Measurements from ENCODE around the gene SCP2. TPM values are rescaled to one million over a fixed set of nuclear protein-coding genes. Genes with fewer than 3 reads are reported as not detected.

SCP2 gene
- total RNA-seq, 1 donor from 2014 or later, result 61.9 TPM

DNA sequence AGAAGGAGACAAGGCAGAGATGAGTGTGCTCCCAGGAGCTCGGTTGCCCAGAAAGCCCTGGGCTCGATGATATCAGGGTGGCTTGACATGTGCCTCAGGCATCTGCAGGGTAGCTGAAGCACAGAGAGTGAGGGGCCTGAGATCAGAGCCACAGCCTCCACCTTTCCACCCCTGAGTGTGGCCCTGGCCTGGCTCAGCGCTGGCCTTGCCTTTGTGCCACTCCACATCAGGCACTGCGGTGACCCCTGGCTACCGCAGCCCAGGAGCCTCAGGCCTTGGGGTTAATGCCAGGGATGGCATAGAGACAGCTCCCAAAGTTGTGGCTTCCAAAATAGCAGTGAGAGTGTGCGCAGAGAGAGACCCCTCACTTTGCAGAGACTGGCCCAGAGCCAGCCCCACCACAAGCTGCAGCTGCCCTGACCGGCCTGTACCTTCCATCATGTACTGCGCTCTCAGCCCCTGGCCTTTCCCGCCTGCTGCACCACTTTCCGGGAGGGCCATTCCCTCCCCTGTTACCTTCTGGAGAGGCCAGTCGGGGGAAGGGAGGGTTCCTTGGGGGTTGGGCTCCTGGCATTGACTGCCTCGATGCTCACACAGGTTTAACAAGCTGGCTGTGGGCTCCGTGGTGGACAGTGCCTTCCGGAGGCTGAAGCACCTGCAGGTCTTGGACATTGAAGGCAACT lies 154.4 kb downstream of the SCP2 start:
- Histone ChIP-seq H3K27me3 (no peaks in the 10 kb centered on the region), H3K9me3 (no peaks in the 10 kb centered on the region), H3K36me3 (peaks cover 0 to 14% of the 10 kb centered on the region in 2 donors), H3K4me3 (no peak overlapping the region), H3K27ac (no peak overlapping the region), H3K4me1 (no peaks in the 10 kb centered on the region)
- TF ChIP-seq POLR2AphosphoS5 (IDR thresholded peaks at IDR 0.05; ENCODE audit: insufficient read depth in 1 of 2, low read depth in 1 of 2), result no peak
- TF ChIP-seq POLR2A (IDR thresholded peaks at IDR 0.05), result no peak
- TF ChIP-seq, protein P1, sequence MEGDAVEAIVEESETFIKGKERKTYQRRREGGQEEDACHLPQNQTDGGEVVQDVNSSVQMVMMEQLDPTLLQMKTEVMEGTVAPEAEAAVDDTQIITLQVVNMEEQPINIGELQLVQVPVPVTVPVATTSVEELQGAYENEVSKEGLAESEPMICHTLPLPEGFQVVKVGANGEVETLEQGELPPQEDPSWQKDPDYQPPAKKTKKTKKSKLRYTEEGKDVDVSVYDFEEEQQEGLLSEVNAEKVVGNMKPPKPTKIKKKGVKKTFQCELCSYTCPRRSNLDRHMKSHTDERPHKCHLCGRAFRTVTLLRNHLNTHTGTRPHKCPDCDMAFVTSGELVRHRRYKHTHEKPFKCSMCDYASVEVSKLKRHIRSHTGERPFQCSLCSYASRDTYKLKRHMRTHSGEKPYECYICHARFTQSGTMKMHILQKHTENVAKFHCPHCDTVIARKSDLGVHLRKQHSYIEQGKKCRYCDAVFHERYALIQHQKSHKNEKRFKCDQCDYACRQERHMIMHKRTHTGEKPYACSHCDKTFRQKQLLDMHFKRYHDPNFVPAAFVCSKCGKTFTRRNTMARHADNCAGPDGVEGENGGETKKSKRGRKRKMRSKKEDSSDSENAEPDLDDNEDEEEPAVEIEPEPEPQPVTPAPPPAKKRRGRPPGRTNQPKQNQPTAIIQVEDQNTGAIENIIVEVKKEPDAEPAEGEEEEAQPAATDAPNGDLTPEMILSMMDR (IDR thresholded peaks at IDR 0.05), result no peak
- intact Hi-C loops (cut with DNase I), result no loop called here
- no peak for DNase-seq (ENCODE audit: extremely low spot score in 2 of 2)

DNA sequence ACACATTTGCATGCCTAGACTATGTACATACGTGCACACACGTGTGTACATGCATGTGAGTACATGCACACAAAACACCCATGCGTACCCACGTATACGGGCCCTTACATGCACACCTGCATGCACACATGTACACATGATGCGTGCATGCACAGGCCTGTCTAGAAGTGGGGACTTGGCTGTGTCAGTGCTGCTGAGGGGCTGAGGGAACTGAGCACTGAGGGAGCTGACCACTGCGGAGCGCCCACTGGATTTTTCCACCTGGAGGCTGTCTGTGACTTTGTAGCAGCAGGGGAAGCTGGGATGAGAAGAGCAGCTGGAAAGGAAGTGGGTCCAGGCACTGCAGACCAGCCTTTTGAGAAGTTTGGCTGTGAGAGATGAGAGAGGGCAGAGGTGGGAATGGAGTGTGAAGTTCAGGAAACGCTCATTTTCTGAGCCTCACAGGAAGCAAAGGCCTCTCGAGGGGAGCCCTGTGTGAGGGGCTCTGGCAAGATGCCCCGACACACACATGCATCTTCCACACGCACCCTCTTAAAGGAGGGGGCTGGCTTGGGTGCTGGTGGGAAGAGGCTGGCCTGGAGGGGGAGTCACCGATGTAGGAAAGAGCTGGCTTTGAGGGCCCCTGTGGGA lies 155.9 kb downstream of the SCP2 start:
- TF ChIP-seq POLR2AphosphoS5 (IDR thresholded peaks at IDR 0.05; ENCODE audit: insufficient read depth in 1 of 2, low read depth in 1 of 2), result no peak
- TF ChIP-seq, protein P1 (IDR thresholded peaks at IDR 0.05), result no peak
- TF ChIP-seq POLR2A (IDR thresholded peaks at IDR 0.05), result no peak
- intact Hi-C loops (cut with DNase I), result no loop called here
- H3K4me3 ChIP-seq, result no peak overlapping the region
- H3K4me1 ChIP-seq, result no peaks in the 10 kb centered on the region
- no peaks in the 10 kb centered on the region for H3K9me3 ChIP-seq
- no peak overlapping the region for H3K27ac ChIP-seq
- H3K36me3 ChIP-seq, result peaks cover 0 to 14% of the 10 kb centered on the region in 2 donors
- no peaks in the 10 kb centered on the region for H3K27me3 ChIP-seq
- DNase-seq (ENCODE audit: extremely low spot score in 2 of 2), result no peak

DNA sequence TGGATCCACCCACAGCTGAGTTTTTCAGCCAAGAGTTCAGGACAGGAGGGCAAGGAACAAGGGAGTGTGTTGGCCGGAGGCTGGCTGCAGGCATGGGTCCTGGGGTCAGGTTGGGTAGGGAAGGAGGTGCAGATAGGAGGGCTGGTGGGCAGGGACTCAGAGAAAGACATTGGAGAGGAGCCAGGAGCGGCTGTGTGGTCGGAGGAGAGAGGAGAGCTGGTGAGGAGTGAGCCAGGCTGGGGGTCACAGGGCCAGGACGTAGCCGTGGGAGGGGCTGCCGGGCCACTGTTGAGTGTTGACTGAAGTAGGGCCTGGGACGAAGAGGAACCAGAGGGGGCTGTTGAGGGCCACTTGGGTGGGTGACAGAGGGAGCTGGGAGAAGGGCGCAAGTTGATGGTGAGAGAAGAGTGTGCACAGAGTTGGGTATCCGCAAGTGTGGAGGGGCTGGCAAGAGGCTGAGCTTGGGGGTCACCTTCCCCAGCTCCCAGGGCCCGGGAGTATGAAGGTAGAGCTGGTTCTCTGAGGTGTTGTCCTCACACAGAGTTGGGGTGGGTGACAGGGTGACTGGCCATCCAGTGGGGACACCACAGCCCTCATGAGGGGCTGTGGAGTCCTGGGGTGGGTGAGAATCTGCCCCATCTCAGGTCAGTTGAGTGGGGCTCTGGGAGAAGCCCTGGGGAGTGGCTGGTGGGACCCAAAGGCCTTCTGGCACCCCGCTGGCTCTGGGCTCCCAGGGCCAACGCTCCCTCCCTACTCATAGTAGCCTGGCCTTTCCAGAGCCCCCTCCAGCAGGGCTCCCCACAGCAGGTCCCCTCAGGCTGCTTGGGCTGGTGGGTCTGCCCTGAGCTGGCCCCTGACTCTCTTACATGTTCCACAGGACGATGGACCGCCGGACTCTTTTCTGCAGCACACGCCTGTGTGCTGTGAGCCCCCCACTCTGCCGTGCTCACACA lies 156.8 kb downstream of the SCP2 start:
- TF ChIP-seq POLR2A (IDR thresholded peaks at IDR 0.05) (no peak), POLR2AphosphoS5 (IDR thresholded peaks at IDR 0.05; ENCODE audit: insufficient read depth in 1 of 2, low read depth in 1 of 2) (no peak)
- TF ChIP-seq, protein P1 (IDR thresholded peaks at IDR 0.05), result no peak
- Histone ChIP-seq H3K4me3 (no peak overlapping the region), H3K27ac (peak overlapping the region; percentile 13), H3K36me3 (peaks cover 0 to 14% of the 10 kb centered on the region in 2 donors), H3K9me3 (no peaks in the 10 kb centered on the region), H3K4me1 (no peaks in the 10 kb centered on the region), H3K27me3 (no peaks in the 10 kb centered on the region)
- no peak for DNase-seq (ENCODE audit: extremely low spot score in 2 of 2)
- intact Hi-C loops (cut with DNase I), result no loop called here

GRCh38 chr1:53084589-53084971 lies 157.5 kb downstream of the SCP2 start:
- H3K36me3 ChIP-seq, result peaks cover 0 to 14% of the 10 kb centered on the region in 2 donors
- no peak for DNase-seq (ENCODE audit: extremely low spot score in 2 of 2)
- no peaks in the 10 kb centered on the region for H3K4me1 ChIP-seq
- intact Hi-C loops (cut with DNase I), result no loop called here
- TF ChIP-seq, protein P1 (IDR thresholded peaks at IDR 0.05), result no peak
- TF ChIP-seq POLR2A (IDR thresholded peaks at IDR 0.05), result no peak
- TF ChIP-seq POLR2AphosphoS5 (IDR thresholded peaks at IDR 0.05; ENCODE audit: insufficient read depth in 1 of 2, low read depth in 1 of 2), result no peak
- no peaks in the 10 kb centered on the region for H3K27me3 ChIP-seq
- no peak overlapping the region for H3K4me3 ChIP-seq
- H3K27ac ChIP-seq, result peak overlapping the region; percentile 13
- no peaks in the 10 kb centered on the region for H3K9me3 ChIP-seq
